Omental fat pad (tissue), 4 donors: ENCODE data around the gene MSLN. TPM values are rescaled to one million over a fixed set of nuclear protein-coding genes. Genes with fewer than 3 reads are reported as not detected.
"Not testable (repeated sequence)": the region's sequence is repeated elsewhere in the genome, so short reads cannot be mapped to it uniquely, and the experiment has no call there.

ENCODE experiments used
- ATAC-seq: fragments of 150-250 bp; one replicate; pipeline ENCODE4 v1.9.1; 2016; ENCODE audit warnings: mild to moderate bottlenecking, moderate library complexity; ENCODE audit not compliant: low FRiP score
- DNase-seq: peaks from one replicate; pipeline ENCODE4 v3.0.0-alpha.2; 2019; ENCODE audit warnings: low spot score
- CTCF ChIP-seq, 3 donors: fragments of 450-650 bp; IDR thresholded peaks; one replicate each; pipeline ENCODE4 v1.5.1; 2016 to 2017; ENCODE audit warnings: antibody characterized with exemption in 3 of 3, mild to moderate bottlenecking in 3 of 3, moderate library complexity in 2 of 3
- total RNA-seq, 4 donors: library from RNA; depleted of rRNA; stranded (reverse); fragments of >200 nt; gene quantifications; one replicate each; pipeline ENCODE4 v1.1.0, GENCODE V29; 2016

The MSLN gene
- total RNA-seq, 4 donors from 2014 or later, result 1.1 to 355 (median 129) TPM

- no peak for ATAC-seq
- TF ChIP-seq CTCF (IDR thresholded peaks at IDR 0.05), result no peak
- DNase-seq, result no peak
These were observed 20.7 kb upstream of the MSLN start for GRCh38 chr16:739560-740458.

- TF ChIP-seq CTCF (IDR thresholded peaks at IDR 0.05), result no peak
- DNase-seq (no peak), ATAC-seq (no peak)
These were observed 20.1 kb upstream of the MSLN start for GRCh38 chr16:740459-740763.

- peak; percentile 71 for DNase-seq
- peak in 1 of 3 donors; percentile 89 for TF ChIP-seq CTCF (IDR thresholded peaks at IDR 0.05)
- ATAC-seq, result peak; percentile 92
These were observed 19.6 kb upstream of the MSLN start, which contains the start of gene CIAO3 for GRCh38 chr16:740764-741505. Gene CIAO3, minus strand, starts transcription at chr16:740997. Its CDS starts 12 bp downstream, at chr16:740985.

- DNase-seq (no peak), ATAC-seq (no peak)
- TF ChIP-seq CTCF (IDR thresholded peaks at IDR 0.05), result no peak
These were observed 18.4 kb upstream of the MSLN start for GRCh38 chr16:741986-742629.

GRCh38 chr16:742894-743293 lies 17.6 kb upstream of the MSLN start:
- ATAC-seq, DNase-seq: not testable (repeated sequence)

- ATAC-seq, result no peak
- no peak for TF ChIP-seq CTCF (IDR thresholded peaks at IDR 0.05)
- no peak for DNase-seq
These were observed 16.6 kb upstream of the MSLN start for GRCh38 chr16:743794-744500.

- DNase-seq, result no peak
- no peak for TF ChIP-seq CTCF (IDR thresholded peaks at IDR 0.05)
- peak; percentile 44 for ATAC-seq
These were observed 14.8 kb upstream of the MSLN start for GRCh38 chr16:745739-746138.
